SH-SY5Y (cell line): ENCODE data around the gene PELI1.

ENCODE experiments used
- GATA2 ChIP-seq: IDR thresholded peaks from 2 replicates; pipeline ENCODE4 v1.6.1; 2011; ENCODE audit warnings: mild to moderate bottlenecking, low read depth, low read length
- GATA3 ChIP-seq: IDR thresholded peaks from 2 replicates; pipeline ENCODE4 v1.6.1; 2011; ENCODE audit warnings: low read depth, mild to moderate bottlenecking, low read length, moderate library complexity

The PELI1 gene

GRCh38 chr2:64090264-64090663, 54.0 kb downstream of the PELI1 start:
- TF ChIP-seq GATA3 (no peak), GATA2 (no peak)

- TF ChIP-seq GATA3 (no peak), GATA2 (no peak)
These were observed 57.7 kb downstream of the PELI1 start for GRCh38 chr2:64086347-64087082.

GRCh38 chr2:64085936-64086335, 58.3 kb downstream of the PELI1 start:
- TF ChIP-seq GATA3 (no peak), GATA2 (no peak)

GRCh38 chr2:64081046-64081445, 63.2 kb downstream of the PELI1 start:
- no peak for TF ChIP-seq GATA3

- TF ChIP-seq GATA2 (no peak), GATA3 (no peak)
These were observed 64.0 kb downstream of the PELI1 start for GRCh38 chr2:64080179-64080578.

- TF ChIP-seq GATA3, result no peak
- no peak for TF ChIP-seq GATA2
These were observed 76.9 kb downstream of the PELI1 start for GRCh38 chr2:64067326-64067725.

GRCh38 chr2:64065516-64065915, 78.7 kb downstream of the PELI1 start:
- no peak for TF ChIP-seq GATA3
- no peak for TF ChIP-seq GATA2

- TF ChIP-seq GATA3, result no peak
- no peak for TF ChIP-seq GATA2
These were observed 80.3 kb downstream of the PELI1 start for GRCh38 chr2:64063924-64064331.

GRCh38 chr2:64063454-64063853, 80.8 kb downstream of the PELI1 start:
- no peak for TF ChIP-seq GATA2
- TF ChIP-seq GATA3, result no peak

GRCh38 chr2:64062840-64063239, 81.4 kb downstream of the PELI1 start:
- TF ChIP-seq GATA2 (no peak), GATA3 (no peak)

GRCh38 chr2:64059270-64059669, 85.0 kb downstream of the PELI1 start:
- no peak for TF ChIP-seq GATA2
- no peak for TF ChIP-seq GATA3

GRCh38 chr2:64056021-64056420, 88.2 kb downstream of the PELI1 start:
- TF ChIP-seq GATA3, result peak; percentile 48; the same call in 1 of the 2 replicates
- TF ChIP-seq GATA2, result no peak

- TF ChIP-seq GATA3 (no peak), GATA2 (no peak)
These were observed 89.9 kb downstream of the PELI1 start for GRCh38 chr2:64054161-64054915.

- TF ChIP-seq GATA3 (no peak), GATA2 (no peak)
These were observed 91.6 kb downstream of the PELI1 start for GRCh38 chr2:64052463-64053241.
